DOHH2 (cell line): ENCODE results near the gene SHISA6.

Source experiments
- H3F3A ChIP-seq: fragments of 200-600 bp; sonication (generic), shearing (Covaris generic); 2 replicates; pipeline ENCODE4 v1.6.0; 2016; ENCODE audit warnings: antibody characterized with exemption, mild to moderate bottlenecking; ENCODE audit not compliant: control insufficient read depth, insufficient read depth
- H3K27ac ChIP-seq: fragments of 200-600 bp; sonication (generic); 2 replicates; pipeline ENCODE4 v1.5.1; 2014; ENCODE audit warnings: low read depth, mild to moderate bottlenecking, low read length, moderate library complexity
- H3K27me3 ChIP-seq: fragments of 200-600 bp; sonication (generic); 2 replicates; pipeline ENCODE4 v1.6.1; 2014; ENCODE audit warnings: mild to moderate bottlenecking, low read length, mixed read lengths; ENCODE audit not compliant: control insufficient read depth
- H3K36me3 ChIP-seq: fragments of 200-600 bp; sonication (generic); 2 replicates; pipeline ENCODE4 v1.6.1; 2014; ENCODE audit warnings: mild to moderate bottlenecking, low read length, moderate library complexity, mixed read lengths; ENCODE audit not compliant: control insufficient read depth
- H3K4me1 ChIP-seq: fragments of 200-600 bp; sonication (generic); 2 replicates; pipeline ENCODE4 v1.6.1; 2014; ENCODE audit warnings: mild to moderate bottlenecking, low read length, mixed read lengths; ENCODE audit not compliant: control insufficient read depth
- H3K4me2 ChIP-seq: fragments of 200-600 bp; sonication (generic); 2 replicates; pipeline ENCODE4 v1.6.0; 2014; ENCODE audit warnings: mild to moderate bottlenecking, low read length, moderate library complexity
- H3K4me3 ChIP-seq: fragments of 200-600 bp; sonication (generic); 2 replicates; pipeline ENCODE4 v1.5.1; 2014; ENCODE audit warnings: mild to moderate bottlenecking, low read length, mixed read lengths
- H3K79me2 ChIP-seq: fragments of 200-600 bp; sonication (generic); 2 replicates; pipeline ENCODE4 v1.6.1; 2014; ENCODE audit warnings: mild to moderate bottlenecking, low read length, mixed read lengths; ENCODE audit not compliant: control insufficient read depth
- H3K9me2 ChIP-seq: fragments of 200-600 bp; sonication (generic); replicated peaks from 2 replicates; pipeline ENCODE4 v1.6.1; 2014; ENCODE audit warnings: mild to moderate bottlenecking, low read length, mixed read lengths; ENCODE audit not compliant: control insufficient read depth
- H3K9me3 ChIP-seq: fragments of 200-600 bp; sonication (generic); 2 replicates; pipeline ENCODE4 v1.6.1; 2014; ENCODE audit warnings: antibody characterized with exemption, low read length, mixed read lengths; ENCODE audit not compliant: control insufficient read depth, insufficient read depth
- H4K20me1 ChIP-seq: fragments of 200-600 bp; sonication (generic); 2 replicates; pipeline ENCODE4 v1.6.0; 2014; ENCODE audit warnings: low read depth, mild to moderate bottlenecking, antibody characterized with exemption, low read length, moderate library complexity; ENCODE audit not compliant: control insufficient read depth, insufficient read depth
- CTCF ChIP-seq: fragments of 200-600 bp; sonication (generic); IDR thresholded peaks from one replicate; pipeline ENCODE4 v1.5.1; 2014; ENCODE audit warnings: antibody characterized with exemption, mild to moderate bottlenecking, low read depth, low read length; ENCODE audit not compliant: poor library complexity, severe bottlenecking
- EZH2phosphoT487 ChIP-seq: fragments of 200-600 bp; sonication (generic); IDR thresholded peaks from 2 replicates; pipeline ENCODE4 v1.6.1; 2017; ENCODE audit warnings: borderline replicate concordance, mild to moderate bottlenecking, antibody characterized with exemption, low read length, moderate library complexity, mixed read lengths

The SHISA6 gene

GRCh38 chr17:11326492-11326891 lies 85.5 kb downstream of the SHISA6 start:
- no peak for TF ChIP-seq EZH2phosphoT487
- Histone ChIP-seq H4K20me1 (no peaks in the 10 kb centered on the region), H3K79me2 (no peaks in the 10 kb centered on the region), H3K9me2 (no peaks in the 10 kb centered on the region), H3K27me3 (no peaks in the 10 kb centered on the region), H3F3A (no peaks in the 10 kb centered on the region), H3K4me1 (no peaks in the 10 kb centered on the region), H3K9me3 (no peaks in the 10 kb centered on the region; the same call in 1 of the 2 replicates), H3K27ac (no peak overlapping the region), H3K36me3 (no peaks in the 10 kb centered on the region), H3K4me2 (no peak overlapping the region), H3K4me3 (no peak overlapping the region)

GRCh38 chr17:11328770-11329169 lies 87.8 kb downstream of the SHISA6 start:
- Histone ChIP-seq H3K4me3 (no peak overlapping the region), H3K4me2 (no peak overlapping the region), H3K36me3 (no peaks in the 10 kb centered on the region), H3K9me3 (no peaks in the 10 kb centered on the region; the same call in 1 of the 2 replicates), H3K79me2 (no peaks in the 10 kb centered on the region), H3K27me3 (no peaks in the 10 kb centered on the region), H3K27ac (no peak overlapping the region), H3K9me2 (no peaks in the 10 kb centered on the region), H3K4me1 (no peaks in the 10 kb centered on the region), H4K20me1 (no peaks in the 10 kb centered on the region), H3F3A (no peaks in the 10 kb centered on the region)
- no peak for TF ChIP-seq CTCF

- Histone ChIP-seq H4K20me1 (no peaks in the 10 kb centered on the region), H3K27ac (no peak overlapping the region), H3K79me2 (no peaks in the 10 kb centered on the region), H3F3A (no peaks in the 10 kb centered on the region), H3K9me2 (no peaks in the 10 kb centered on the region), H3K36me3 (no peaks in the 10 kb centered on the region), H3K4me3 (no peak overlapping the region), H3K4me2 (no peak overlapping the region), H3K27me3 (no peaks in the 10 kb centered on the region), H3K4me1 (no peaks in the 10 kb centered on the region), H3K9me3 (no peaks in the 10 kb centered on the region)
- TF ChIP-seq EZH2phosphoT487, result no peak
- TF ChIP-seq CTCF, result no peak
Observed at GRCh38 chr17:11330006-11330405, 89.0 kb downstream of the SHISA6 start.

GRCh38 chr17:11330826-11331225 lies 89.8 kb downstream of the SHISA6 start:
- Histone ChIP-seq H3K9me3 (no peaks in the 10 kb centered on the region; the same call in 1 of the 2 replicates), H3K27ac (no peak overlapping the region), H3K36me3 (no peaks in the 10 kb centered on the region), H3K4me3 (no peak overlapping the region), H4K20me1 (no peaks in the 10 kb centered on the region), H3K4me1 (no peaks in the 10 kb centered on the region), H3F3A (no peaks in the 10 kb centered on the region), H3K27me3 (no peaks in the 10 kb centered on the region), H3K9me2 (no peaks in the 10 kb centered on the region), H3K79me2 (no peaks in the 10 kb centered on the region), H3K4me2 (no peak overlapping the region)
- no peak for TF ChIP-seq CTCF
- TF ChIP-seq EZH2phosphoT487, result no peak
